Measurements from ENCODE around the gene ZCCHC2. TPM values are rescaled to one million over a fixed set of nuclear protein-coding genes. Genes with fewer than 3 reads are reported as not detected.

ZCCHC2 gene
- total RNA-seq, 1 experiment from 2014 or later: 12.4 TPM

GRCh38 chr18:62487161-62487560 lies 35.7 kb upstream of the ZCCHC2 start:
- H3K9me3 ChIP-seq (ENCODE audit: control insufficient read depth, low read depth, low read length): no peaks in the 10 kb centered on the region
- H3K14ac ChIP-seq (ENCODE audit: insufficient read depth, low read length): no peak overlapping the region
- H3K4ac ChIP-seq (ENCODE audit: low read depth, low read length): no peak overlapping the region
- H3K56ac ChIP-seq (ENCODE audit: insufficient read length, low read depth, low read length): no peak overlapping the region
- H2BK15ac ChIP-seq (ENCODE audit: low read depth, low read length): no peak overlapping the region
- Mint-ChIP-seq H3K4me3 (no peak overlapping the region), H3K4me1 (peaks cover 12 to 18% of the 10 kb centered on the region in 2 experiments), H3K9me3 (peaks cover 0 to 2% of the 10 kb centered on the region in 2 experiments; a peak in 2 of 5 replicates), H3K27me3 (ENCODE audit: low read depth) (no peaks in the 10 kb centered on the region), H3K27ac (no peak overlapping the region), H3K36me3 (ENCODE audit: insufficient read depth in 1 of 3, low read depth in 3 of 3) (no peaks in the 10 kb centered on the region)
- no peak overlapping the region for H3K23ac ChIP-seq (ENCODE audit: insufficient read length, low read depth, low read length)
- no peaks in the 10 kb centered on the region for H3K79me1 ChIP-seq (ENCODE audit: insufficient read depth, low read depth, low read length, poor library complexity, severe bottlenecking)
- no peak overlapping the region for H2BK120ac ChIP-seq (ENCODE audit: low read depth, low read length, poor library complexity, severe bottlenecking)
- no peak overlapping the region for H2BK20ac ChIP-seq (ENCODE audit: low read depth, low read length, poor library complexity, severe bottlenecking)
- no peak overlapping the region for H4K8ac ChIP-seq (replicated peaks; ENCODE audit: insufficient read length, low read depth, low read length)
- H3K9ac ChIP-seq (ENCODE audit: extremely low read depth, insufficient read length, low read length): no peak overlapping the region
- H4K5ac ChIP-seq (ENCODE audit: insufficient read length, low read depth, low read length): no peak overlapping the region
- H3K4me2 ChIP-seq (ENCODE audit: insufficient read depth, insufficient read length, low read length): no peak overlapping the region
- no peaks in the 10 kb centered on the region for H4K20me1 ChIP-seq (ENCODE audit: control insufficient read depth, insufficient read depth, insufficient read length)
- H2AFZ ChIP-seq (ENCODE audit: low read length): no peak overlapping the region
- no peak overlapping the region for H3K27ac ChIP-seq (ENCODE audit: insufficient read length, low read depth, low read length)
- DNase-seq: no peak
- H3K79me2 ChIP-seq (ENCODE audit: insufficient read depth, low read length): no peaks in the 10 kb centered on the region
- no peaks in the 10 kb centered on the region for H3K23me2 ChIP-seq (ENCODE audit: insufficient read length, low read depth, low read length, poor library complexity, severe bottlenecking)
- no peaks in the 10 kb centered on the region for H3K27me3 ChIP-seq (ENCODE audit: insufficient read depth, low read length)
- no peak overlapping the region for H2BK12ac ChIP-seq (ENCODE audit: insufficient read length, low read depth, low read length)
- H4K91ac ChIP-seq (ENCODE audit: insufficient read length, low read depth, low read length): no peak overlapping the region
- H2BK5ac ChIP-seq (ENCODE audit: insufficient read length, low read length): no peak overlapping the region
- no peak overlapping the region for H2AK5ac ChIP-seq (ENCODE audit: insufficient read length, low read length)
- no peak for TF ChIP-seq CTCF (conservative IDR thresholded peaks at IDR 0.05)
- no CpG with 5 or more reads among the region's 5 CpGs for WGBS (ENCODE audit: extremely low coverage, insufficient read length, low lambda C conversion rate)
- H3K18ac ChIP-seq (ENCODE audit: insufficient read length, low read depth, low read length): no peak overlapping the region
- H3K4me1 ChIP-seq (ENCODE audit: insufficient read depth, low read length): no peaks in the 10 kb centered on the region
- no peak overlapping the region for H3T11ph ChIP-seq (ENCODE audit: low read length)

Data from H9 (cell line).